ENCODE results near the gene ADAMTS8. TPM values are rescaled to one million over a fixed set of nuclear protein-coding genes. Genes with fewer than 3 reads are reported as not detected.

The ADAMTS8 gene
- total and polyA plus RNA-seq, 10 of the 15 experiments (the other 5 are each of a cell fraction or from before 2014, with no cell fraction given): not detected

- Histone ChIP-seq H3K36me3 (ENCODE audit: control insufficient read depth in 2 of 2, insufficient read depth in 2 of 2, low read length in 1 of 2) (no peaks in the 10 kb centered on the region), H3K4me3 (no peak overlapping the region), H3K9ac (ENCODE audit: control insufficient read depth, insufficient read depth, low read length) (no peak overlapping the region), H3K27ac (ENCODE audit: control insufficient read depth, insufficient read depth) (no peak overlapping the region), H3K4me1 (ENCODE audit: control insufficient read depth, insufficient read depth, low read length) (no peaks in the 10 kb centered on the region), H3K4me2 (ENCODE audit: control insufficient read depth, insufficient read depth) (no peak overlapping the region), H3K9me3 (replicated peaks; ENCODE audit: control insufficient read depth, insufficient read depth, low read length) (no peaks in the 10 kb centered on the region), H3K27me3 (replicated peaks in 1 of 2; ENCODE audit: control insufficient read depth in 2 of 2, insufficient read depth in 2 of 2, low read length in 1 of 2) (no peaks in the 10 kb centered on the region; a peak in 1 of 4 replicates), H3K79me2 (ENCODE audit: control insufficient read depth, insufficient read depth, low read length) (no peaks in the 10 kb centered on the region), H4K20me1 (ENCODE audit: control insufficient read depth, insufficient read depth) (no peaks in the 10 kb centered on the region), H2AFZ (ENCODE audit: control insufficient read depth, low read depth, low read length) (no peak overlapping the region)
- ChIA-PET RAD21 (ENCODE audit: unreplicated experiment) (no interaction called here), CTCF (no interaction called here), SMC1A (ENCODE audit: uncharacterized antibody, unreplicated experiment) (no interaction called here), POLR2A (no interaction called here)
- DNase-seq (ENCODE audit: low read depth, low spot score) (no peak), ATAC-seq (no peak), FAIRE-seq (no peak)
- no TSS peak for BruUV-seq (replicated peaks)
- no peak for TF ChIP-seq E4F1 (IDR thresholded peaks at IDR 0.05; ENCODE audit: borderline replicate concordance, partially characterized antibody)
- no peak for TF ChIP-seq RELA (IDR thresholded peaks at IDR 0.05; ENCODE audit: borderline replicate concordance, partially characterized antibody)
- no peak for TF ChIP-seq NRF1 (conservative IDR thresholded peaks at IDR 0.05; ENCODE audit: low read depth, low read length)
- no peak for TF ChIP-seq ZNF24 (IDR thresholded peaks at IDR 0.05)
- TF ChIP-seq KDM1A (IDR thresholded peaks at IDR 0.05; ENCODE audit: borderline replicate concordance): no peak
- in situ Hi-C loops (cut with MboI): no loop called here
- 31% methylated on average over 6 of the region's 6 CpGs for whole genome bisulfite sequencing (ENCODE audit: insufficient coverage, insufficient replicate concordance, low lambda C conversion rate, missing lambda C conversion rate)
- intact Hi-C loops (cut with micrococcal nuclease; ENCODE audit: unreplicated experiment): no loop called here
Measured at GRCh38 chr11:130469181-130469580, 40.8 kb upstream of the ADAMTS8 start.
